HG02642 (cell line): ENCODE results near the gene PDCD2L.
"Not testable (repeated sequence)": the region's sequence is repeated elsewhere in the genome, so short reads cannot be mapped to it uniquely, and the experiment has no call there.

ENCODE experiments used
- ATAC-seq: cut with Tn5 transposase; IDR thresholded peaks from one replicate; pipeline ENCODE4 v1.9.1; 2021; ENCODE audit warnings: mild to moderate bottlenecking; ENCODE audit not compliant: unreplicated experiment, poor library complexity

PDCD2L gene

GRCh38 chr19:34404109-34404909 lies at the start of gene PDCD2L:
Gene PDCD2L, plus strand, starts transcription at chr19:34404399. Its CDS starts 32 bp downstream, at chr19:34404431.
- peak; percentile 85 for ATAC-seq

DNA sequence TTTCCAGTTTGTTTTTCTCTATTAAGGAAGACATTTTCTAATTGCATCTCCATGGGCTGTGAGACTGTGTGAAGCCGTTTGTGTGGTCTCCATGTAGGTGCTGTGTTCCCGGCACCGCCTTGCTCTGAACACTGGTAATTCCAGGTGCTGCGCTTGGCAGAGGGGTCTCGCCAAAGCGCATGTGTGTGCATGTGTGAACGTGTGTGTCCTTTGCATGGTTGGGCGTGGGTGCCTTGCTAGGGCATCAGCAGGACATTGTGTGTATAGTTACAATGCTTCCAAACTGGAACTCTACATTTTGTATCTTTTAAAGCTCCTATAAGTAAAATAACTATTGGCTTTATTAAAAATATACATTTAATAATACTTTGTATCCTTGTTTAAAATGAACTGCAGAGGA lies 49.0 kb upstream of the PDCD2L start:
- ATAC-seq: no peak

DNA sequence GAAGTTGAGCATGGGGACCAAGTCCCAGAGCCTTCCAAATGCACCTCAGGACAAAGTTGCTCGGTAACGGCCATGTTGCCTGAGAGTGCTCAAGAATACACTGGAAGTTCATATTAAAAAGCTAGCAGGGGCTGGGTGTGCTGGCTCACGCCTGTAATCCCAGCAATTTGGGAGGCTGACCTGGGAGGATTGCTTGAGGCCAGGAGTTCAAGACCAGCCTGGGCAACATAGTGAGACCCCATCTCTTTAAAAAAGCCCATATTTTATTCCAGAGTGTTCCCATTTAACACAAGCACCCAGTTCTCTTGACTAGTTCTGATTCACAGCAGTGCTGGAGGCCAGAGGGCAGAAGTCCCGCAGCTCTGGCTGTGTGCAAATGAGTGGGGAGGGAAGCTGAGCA lies 47.3 kb upstream of the PDCD2L start:
- ATAC-seq: no peak

DNA sequence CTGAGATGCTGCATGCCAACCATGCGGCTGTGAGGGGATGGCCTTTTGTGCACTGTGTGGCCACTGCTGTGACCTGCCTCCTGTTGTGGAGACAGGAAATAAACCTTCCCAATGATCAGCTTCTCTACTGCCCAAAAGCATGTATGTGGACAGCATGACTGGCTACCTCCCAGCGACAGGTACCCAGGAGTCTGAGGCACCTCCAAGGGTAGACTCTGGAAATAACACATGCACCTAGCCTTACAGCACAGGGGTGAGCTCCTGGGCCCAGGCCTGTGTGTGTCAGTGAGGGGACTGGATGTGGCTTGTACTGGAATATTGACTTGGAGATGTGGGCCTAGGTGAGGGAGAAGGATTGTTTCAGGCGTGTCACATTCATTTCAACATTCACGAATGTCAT lies 46.8 kb upstream of the PDCD2L start:
- no peak for ATAC-seq

DNA sequence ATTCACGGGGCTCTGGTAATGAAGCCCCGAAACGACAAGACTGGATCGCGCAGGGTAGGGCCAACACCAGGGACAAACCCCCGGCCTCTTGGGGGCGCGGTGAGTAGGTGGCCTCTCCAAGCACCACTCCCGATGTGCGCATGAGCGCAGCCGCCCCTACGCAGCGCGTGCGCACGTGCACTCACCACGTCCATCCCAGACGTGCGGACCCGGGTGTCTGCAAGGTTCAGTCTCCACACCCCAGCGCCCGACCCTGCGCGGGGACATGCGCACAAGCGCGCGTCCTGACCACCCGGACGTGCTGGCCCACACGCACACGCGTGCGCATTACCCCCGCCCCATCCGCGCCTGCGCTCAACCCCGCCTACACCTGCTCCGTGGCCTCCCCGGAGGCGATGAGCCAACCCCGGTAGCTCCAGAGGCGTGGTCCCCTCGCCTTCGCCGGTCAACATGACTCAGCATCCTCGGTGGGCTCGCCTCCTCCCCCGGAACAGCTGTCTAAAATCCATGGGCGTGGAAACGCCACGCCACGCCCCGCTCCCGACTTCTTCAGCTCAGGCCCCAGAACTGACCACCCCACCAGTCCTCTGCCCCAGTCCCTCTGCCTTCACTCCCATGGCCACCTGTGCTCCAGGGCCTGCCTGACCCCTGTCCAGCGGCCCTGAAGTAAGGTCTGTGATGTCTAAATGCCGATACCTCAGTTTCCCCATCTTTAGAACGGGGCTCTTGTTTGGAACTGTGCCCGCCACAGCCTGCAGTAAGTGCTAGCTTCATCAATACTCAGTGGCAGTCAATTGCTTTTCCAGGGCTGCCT lies 44.9 kb upstream of the PDCD2L start:
- ATAC-seq: peak; percentile 94

DNA sequence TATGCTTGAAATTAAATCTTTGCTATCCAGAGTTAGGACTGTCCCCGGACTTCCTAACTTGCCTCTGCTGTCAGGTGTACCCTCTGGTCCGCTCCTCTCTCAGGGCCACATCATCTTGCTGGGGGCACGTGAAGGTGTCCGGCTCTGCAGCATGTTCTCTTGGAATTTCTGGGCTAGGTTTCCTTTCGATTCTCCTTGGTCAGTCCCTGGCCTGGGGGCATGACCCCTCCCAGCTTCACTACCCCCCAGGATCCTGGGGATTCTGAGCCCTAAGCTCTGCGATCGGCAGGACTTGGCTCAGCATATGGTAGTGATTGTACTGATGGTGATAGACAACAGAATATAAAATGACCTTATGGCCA lies 44.3 kb upstream of the PDCD2L start:
- ATAC-seq: no peak

GRCh38 chr19:34360354-34360909 lies 43.8 kb upstream of the PDCD2L start:
- no peak for ATAC-seq

GRCh38 chr19:34362679-34363069 lies 41.5 kb upstream of the PDCD2L start:
- ATAC-seq: no peak

DNA sequence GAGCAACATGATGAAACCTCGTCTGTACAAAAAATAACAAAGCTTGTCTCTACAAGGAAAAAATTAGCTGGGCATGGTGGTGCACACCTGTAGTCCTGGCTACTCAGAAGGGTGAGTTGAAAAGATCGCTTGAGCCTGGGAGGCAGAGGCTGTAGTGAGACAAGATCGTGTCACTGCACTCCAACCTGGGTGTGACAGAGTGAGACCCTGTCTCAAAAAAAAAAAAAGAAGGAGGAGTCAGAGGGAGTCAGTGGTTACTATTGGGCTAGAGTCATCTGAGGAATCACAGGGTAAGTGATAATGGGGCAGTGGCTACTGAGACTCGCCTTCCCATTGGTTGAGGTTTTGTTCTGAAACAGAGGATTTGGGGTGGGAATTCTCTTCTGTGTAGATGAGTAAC lies 41.1 kb upstream of the PDCD2L start:
- ATAC-seq: no peak

- ATAC-seq: no peak
These were observed 40.3 kb upstream of the PDCD2L start for GRCh38 chr19:34363930-34364329.

DNA sequence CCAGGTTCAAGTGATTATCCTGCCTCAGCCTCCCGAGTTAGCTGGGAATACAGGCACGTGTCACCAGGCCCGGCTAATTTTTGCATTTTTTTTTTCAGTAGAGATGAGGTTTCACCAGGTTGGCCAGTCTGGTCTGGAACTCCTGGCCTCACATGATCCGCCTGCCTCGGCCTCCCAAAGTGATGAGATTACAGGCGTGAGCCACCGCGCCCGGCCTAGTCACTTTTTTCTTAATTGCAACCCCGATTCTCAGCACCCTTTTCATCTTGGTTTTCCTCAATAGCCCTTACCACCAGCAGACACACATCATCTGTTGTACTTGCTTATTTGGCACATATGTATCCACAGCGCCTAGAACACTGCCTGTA lies 39.8 kb upstream of the PDCD2L start:
- ATAC-seq: no peak

GRCh38 chr19:34364830-34365462 lies 39.3 kb upstream of the PDCD2L start, which contains the start of gene GPI:
Gene GPI, plus strand, starts transcription at chr19:34365196. Its CDS starts 71 bp downstream, at chr19:34365267.
- peak; percentile 79 for ATAC-seq

DNA sequence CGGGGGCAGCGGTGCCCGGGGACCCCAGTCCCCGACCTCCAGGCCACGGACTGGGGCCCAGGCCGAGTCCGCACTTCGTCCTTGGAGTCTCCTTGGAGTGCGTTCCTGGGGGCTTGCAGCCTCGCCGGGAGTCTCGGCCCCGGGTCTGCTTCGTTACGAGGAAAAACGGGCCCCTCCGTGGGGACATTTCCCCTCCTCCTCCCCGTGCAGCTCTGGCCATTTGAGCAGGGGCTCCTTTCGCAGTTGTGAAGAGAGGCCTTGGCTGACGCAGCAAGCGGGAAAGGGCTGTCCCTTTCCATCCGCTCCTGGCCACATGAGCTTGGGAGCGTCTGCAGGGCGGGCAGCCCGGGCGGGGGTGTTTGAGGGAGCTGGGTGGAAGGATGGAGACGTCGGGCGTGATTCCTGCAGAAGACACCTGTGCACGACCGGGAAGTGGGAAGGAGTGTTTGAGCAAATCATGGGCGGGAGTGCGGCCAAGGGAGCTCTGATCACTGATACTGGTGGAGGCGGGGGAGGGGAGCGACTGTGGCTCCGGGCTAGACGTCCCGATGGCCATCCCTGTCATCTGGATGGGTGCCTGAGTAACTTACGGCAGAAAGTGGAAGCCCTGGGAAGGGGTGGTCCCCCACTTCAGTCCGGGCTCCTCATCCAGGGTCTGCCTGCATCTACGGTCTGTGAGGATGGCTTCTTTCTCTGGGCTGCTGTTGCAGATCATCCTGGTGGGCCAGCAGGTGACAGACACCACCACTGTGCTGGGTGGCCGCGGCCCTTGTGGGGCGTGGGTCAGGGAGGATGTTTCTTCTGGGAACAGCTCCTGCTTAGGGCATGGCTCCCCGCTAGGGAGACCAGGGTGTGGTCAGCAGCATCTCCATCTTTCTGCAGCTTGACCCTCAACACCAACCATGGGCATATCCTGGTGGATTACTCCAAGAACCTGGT lies 38.5 kb upstream of the PDCD2L start:
- peak; percentile 8 for ATAC-seq

- no peak for ATAC-seq
These were observed 37.2 kb upstream of the PDCD2L start for GRCh38 chr19:34366738-34367623.

DNA sequence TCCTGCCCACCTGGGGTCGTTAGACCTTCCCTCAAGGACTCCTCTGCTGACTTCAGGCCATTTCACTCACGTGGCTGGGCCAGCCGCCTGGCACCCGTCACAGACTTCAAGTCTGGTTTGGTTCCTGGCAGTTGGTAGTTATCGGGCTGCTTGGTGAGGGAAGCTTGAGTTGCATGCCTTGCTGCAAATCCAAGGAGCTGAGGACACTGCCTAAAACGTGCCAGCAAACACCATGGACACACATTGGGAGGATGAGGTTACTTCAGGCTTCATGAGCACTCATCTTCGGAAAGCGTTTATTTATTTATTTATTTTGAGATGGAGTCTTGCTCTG lies 36.6 kb upstream of the PDCD2L start:
- ATAC-seq: no peak

- no peak for ATAC-seq
These were observed 35.9 kb upstream of the PDCD2L start for GRCh38 chr19:34368338-34368737.

- ATAC-seq: not testable (repeated sequence)
These were observed 35.0 kb upstream of the PDCD2L start for GRCh38 chr19:34369166-34369565.

GRCh38 chr19:34370117-34370516 lies 34.1 kb upstream of the PDCD2L start:
- ATAC-seq: no peak

- no peak for ATAC-seq
These were observed 33.2 kb upstream of the PDCD2L start for GRCh38 chr19:34370983-34371382.
